HG02870 (cell line): ENCODE results near the gene NFIC.
"Not testable (repeated sequence)": the region's sequence is repeated elsewhere in the genome, so short reads cannot be mapped to it uniquely, and the experiment has no call there.

ENCODE experiments used
- ATAC-seq: cut with Tn5 transposase; IDR thresholded peaks from one replicate; pipeline ENCODE4 v1.9.1; 2021; ENCODE audit warnings: mild to moderate bottlenecking, moderate library complexity; ENCODE audit not compliant: unreplicated experiment

Gene NFIC

GRCh38 chr19:3506384-3507340 lies 140.3 kb downstream of the NFIC start:
- no peak for ATAC-seq

DNA sequence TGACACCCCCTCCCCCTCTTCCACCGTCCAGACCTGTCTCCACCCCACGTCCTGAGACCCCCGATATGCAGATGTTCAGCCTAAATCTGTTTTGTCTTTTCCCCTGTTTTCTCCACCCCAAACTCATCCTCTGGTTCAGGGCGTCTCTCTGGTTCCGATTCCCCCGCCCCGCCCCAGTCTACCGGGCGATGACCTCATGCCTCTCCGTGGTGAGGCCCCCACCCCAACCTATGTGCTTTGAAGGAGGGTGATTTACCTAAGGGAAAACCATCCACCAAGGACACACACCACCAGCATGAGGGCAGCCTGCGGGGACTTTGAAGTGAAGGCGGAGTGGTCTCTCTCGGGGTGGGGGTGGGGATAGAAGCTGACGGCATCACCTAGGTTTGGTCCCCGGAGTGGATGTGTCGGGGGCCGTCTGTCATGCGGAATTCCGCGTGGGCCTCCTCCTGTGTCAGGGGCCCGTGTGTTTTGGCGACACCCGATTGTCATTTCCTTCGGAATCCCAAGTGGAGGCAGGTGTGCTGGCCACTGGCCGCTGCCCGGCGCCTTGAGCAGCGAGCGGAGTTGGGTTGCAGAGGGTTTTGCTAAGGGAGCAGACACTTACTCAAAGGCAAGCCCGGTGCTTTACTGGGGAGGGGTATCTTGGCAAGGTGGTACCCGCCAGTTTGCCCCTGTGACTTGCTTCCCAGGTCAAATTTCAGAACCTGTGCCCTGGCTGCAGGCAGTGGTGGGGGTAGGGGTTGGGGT lies 141.2 kb downstream of the NFIC start:
- no peak for ATAC-seq

DNA sequence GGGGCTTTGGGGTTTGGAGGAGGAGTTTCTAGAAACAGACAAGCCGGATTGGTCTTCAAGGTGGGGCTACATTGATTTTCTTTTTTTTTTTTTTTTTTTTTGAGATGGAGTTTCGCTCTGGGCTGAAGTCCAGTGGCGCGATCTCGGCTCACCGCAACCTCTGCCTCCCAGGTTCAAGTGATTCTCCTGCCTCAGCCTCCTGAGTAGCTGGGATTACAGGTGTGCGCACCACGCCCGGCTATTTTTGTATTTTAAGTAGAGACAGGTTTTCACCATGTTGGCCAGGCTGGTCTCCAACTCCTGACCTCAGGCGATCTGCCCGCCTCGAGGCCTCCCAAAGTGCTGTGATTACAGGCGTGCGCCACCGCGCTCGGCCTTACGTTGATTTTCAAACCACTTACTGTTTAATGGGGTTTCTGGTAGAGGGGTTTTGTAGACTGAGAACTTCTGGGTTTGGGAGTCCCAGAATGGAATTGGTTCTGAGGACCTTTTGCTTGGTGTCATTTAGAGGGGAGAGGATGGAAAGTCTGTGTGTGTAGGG lies 141.8 kb downstream of the NFIC start:
- ATAC-seq: not testable (repeated sequence)

GRCh38 chr19:3508771-3509535 lies 142.6 kb downstream of the NFIC start:
- no peak for ATAC-seq

DNA sequence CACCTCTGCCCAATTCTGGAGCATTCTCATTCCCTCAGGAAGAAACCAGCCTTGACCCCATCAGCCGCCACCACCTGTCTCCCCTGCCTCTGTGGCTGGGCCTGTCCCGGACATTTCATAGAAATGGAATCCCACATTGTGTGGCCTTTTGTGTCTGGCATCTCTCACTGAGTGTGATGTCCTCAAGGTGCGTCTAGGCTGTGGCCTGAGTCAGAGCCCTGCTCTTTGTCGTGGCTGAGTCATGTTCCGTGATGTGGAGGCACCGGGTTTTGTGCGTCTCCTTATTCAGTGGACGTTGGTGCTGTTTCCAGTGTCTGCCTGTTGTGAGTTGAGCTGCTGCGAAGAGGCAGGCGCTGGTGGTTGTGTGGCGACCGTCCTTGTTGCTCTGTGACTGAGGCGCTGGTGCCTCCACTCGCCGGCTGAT lies 143.2 kb downstream of the NFIC start:
- no peak for ATAC-seq

DNA sequence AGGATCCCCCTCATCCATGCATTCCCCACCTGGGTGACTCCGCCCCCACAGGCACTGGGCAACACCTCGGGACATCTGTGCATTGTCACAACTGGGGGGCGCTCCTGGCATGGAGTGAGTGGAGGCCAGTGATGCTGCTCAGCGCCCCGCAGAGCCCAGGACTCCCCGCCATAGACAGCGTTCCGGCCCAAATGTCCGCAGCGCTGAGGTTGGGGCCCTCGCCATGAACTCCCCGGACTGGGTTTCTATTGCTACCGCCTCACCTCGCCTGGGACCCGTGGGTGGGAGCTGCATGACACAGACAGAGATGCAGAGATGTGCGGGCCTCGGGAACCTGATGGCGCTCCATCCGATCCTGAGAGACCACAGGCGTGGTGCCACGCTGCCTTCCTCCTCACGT lies 144.3 kb downstream of the NFIC start:
- ATAC-seq: no peak

DNA sequence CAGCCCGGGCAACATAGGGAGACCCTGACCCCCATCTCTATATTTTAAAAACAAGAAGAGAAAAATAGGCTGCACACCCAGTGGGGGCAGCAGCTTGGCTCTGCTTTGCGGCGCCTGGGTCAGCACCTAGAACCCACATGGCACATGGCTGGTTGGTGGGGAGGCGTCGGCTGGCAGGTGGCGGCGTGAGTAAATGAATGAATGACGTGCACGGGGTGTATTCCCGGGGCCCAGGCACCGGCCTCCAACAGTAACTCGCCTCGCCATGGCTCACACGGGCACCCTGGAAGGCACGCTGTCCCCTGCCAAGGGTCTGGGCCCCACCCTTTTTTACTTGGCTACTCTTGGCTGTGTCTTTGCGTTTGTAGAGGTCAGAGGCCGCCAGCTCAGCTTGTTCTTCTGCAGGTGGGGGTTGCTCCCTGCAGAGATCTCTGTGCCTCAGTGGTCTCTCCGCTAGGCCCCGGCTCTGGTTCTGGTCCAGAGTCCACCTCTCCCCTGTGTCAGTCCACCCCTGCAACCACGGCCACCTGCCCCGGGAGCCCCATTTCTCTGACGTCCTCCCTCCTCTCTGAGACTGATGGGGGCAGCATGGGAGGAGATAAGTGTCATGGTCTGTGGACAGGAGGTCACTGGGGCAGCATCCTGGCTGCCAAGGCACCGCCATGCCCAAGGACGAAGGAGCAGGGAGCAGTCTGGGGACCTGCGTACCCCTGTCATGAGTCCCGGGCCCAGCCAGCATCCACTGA lies 145.3 kb downstream of the NFIC start:
- no peak for ATAC-seq

- ATAC-seq: no peak
These were observed 146.3 kb downstream of the NFIC start for GRCh38 chr19:3512562-3513228.

DNA sequence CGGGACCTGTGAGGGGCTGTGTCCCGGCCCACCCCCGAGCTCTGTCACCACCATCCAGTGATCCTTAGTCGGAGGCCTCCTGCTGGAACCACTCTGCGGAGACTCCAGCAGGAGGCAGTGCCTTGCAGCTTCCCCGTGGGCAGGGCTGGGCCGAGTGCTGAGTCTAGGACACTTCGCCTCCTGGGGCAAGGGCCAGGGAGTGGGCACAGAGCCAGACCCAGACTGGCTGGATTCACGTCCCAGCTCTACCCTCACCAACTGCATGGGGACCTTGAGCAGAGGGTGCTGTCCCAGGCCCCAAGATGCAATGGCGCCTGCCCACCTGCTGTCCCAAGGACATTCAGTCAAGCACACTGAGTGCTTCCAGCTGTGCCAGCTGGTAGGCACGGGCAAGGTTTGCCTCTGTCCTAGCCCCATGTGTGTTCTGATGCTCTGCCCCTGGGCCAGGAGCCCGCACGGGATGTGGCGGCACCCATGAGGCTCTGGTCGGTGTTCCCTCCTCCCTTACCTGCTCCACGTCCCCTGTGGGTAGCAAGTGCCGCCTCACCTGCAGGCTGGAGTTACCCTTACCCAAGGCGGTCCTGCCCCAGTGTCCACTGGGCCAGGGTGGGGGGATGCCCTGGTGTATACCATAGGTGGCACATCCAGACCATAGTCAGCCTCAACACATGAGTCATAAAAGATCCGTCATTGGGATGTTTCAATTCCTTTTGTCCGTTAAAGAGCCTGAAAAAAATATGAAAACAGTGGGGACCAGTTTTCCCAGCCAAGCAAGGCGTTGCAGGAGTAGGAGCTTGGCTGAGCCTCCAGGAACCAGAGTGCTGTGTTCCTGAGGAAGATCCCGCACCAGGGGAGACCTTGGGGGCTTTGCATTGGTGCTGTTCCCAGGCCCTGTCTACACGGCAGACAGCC lies 147.1 kb downstream of the NFIC start:
- ATAC-seq: no peak

- no peak for ATAC-seq
These were observed 148.5 kb downstream of the NFIC start for GRCh38 chr19:3514930-3515329.

GRCh38 chr19:3515891-3516422 lies 149.6 kb downstream of the NFIC start:
- no peak for ATAC-seq

DNA sequence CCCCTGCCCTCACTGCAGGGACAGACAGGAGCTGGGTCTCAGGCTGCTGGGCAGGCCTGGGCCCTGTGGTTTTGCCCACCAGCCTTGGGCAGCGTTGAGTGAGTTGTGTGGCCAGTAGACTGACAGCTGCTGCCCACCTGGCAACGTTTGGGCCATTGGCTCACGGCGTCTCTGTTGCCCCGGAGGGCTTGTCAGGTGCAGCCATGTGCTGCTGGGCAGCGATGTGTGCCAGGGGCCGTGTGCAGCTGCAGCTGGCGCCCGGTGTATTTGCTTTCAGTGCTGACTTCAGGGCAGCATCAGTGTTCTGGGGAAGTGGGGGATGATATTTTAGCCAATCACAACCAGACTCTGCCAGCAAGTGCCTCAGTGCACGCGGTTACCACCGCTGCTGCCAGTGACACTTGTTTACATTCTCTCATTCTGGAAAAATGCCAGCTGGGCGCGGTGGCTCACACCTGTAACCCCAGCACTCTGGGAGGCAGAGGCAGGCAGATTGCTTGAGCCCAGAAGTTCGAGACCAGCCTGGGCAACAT lies 150.4 kb downstream of the NFIC start:
- ATAC-seq: no peak

- no peak for ATAC-seq
These were observed 151.3 kb downstream of the NFIC start for GRCh38 chr19:3517638-3518037.

DNA sequence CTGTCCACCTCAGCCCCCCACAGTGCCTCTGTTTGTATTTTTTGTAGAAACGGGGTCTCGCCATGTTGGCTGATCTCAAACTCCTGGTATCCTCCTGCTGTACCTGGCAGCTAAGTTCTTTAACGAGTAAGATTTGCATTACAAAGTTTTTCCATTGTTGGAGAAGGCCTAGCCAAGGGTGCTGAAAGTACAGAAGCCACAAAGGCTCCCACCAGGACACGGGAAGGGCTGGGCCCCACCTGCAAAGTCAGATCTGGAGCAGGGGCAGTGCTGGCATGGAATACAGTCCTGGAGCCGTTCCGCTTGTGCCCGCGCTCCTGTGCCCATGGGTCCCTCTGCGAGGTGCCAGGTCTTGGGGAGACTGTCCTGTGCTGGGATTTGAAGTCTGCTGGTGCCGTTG lies 151.9 kb downstream of the NFIC start:
- no peak for ATAC-seq

GRCh38 chr19:3518659-3519058 lies 152.3 kb downstream of the NFIC start:
- ATAC-seq: no peak
